HuH-7.5 (cell line): ENCODE results near the gene MRPL49.
"Not testable (repeated sequence)": the region's sequence is repeated elsewhere in the genome, so short reads cannot be mapped to it uniquely, and the experiment has no call there.

Experiments
- DNase-seq: peaks from one replicate; pipeline ENCODE4 v3.0.0; 2011; ENCODE audit warnings: low spot score

Gene MRPL49

GRCh38 chr11:65117206-65118096, 4.7 kb upstream of the MRPL49 start, which contains the start of gene ZNHIT2:
ZNHIT2 (minus strand) TSS chr11:65117701; CDS start chr11:65117653, 48 bp downstream.
- peak; percentile 76 for DNase-seq

GRCh38 chr11:65118097-65118837, 3.9 kb upstream of the MRPL49 start:
- no peak for DNase-seq

GRCh38 chr11:65118891-65119669, 3.0 kb upstream of the MRPL49 start:
- not testable (repeated sequence) for DNase-seq

- DNase-seq = no peak
Observed at GRCh38 chr11:65119670-65119995, 2.5 kb upstream of the MRPL49 start.

GRCh38 chr11:65120831-65121230, 1.3 kb upstream of the MRPL49 start:
- no peak for DNase-seq

GRCh38 chr11:65121447-65121864, 665 bp upstream of the MRPL49 start:
- no peak for DNase-seq

- DNase-seq = no peak
Observed at GRCh38 chr11:65124480-65125196, 2.5 kb downstream of the MRPL49 start.

GRCh38 chr11:65125197-65126056, 3.3 kb downstream of the MRPL49 start:
- DNase-seq = no peak

GRCh38 chr11:65126624-65127274, 4.6 kb downstream of the MRPL49 start:
- no peak for DNase-seq

- DNase-seq = no peak
Observed at GRCh38 chr11:65127473-65128181, 5.5 kb downstream of the MRPL49 start.

GRCh38 chr11:65128182-65129145, 6.3 kb downstream of the MRPL49 start:
- no peak for DNase-seq

- no peak for DNase-seq
Observed at GRCh38 chr11:65129649-65130441, 7.7 kb downstream of the MRPL49 start.

GRCh38 chr11:65130631-65131416, 8.7 kb downstream of the MRPL49 start:
- DNase-seq = no peak

GRCh38 chr11:65131417-65131776, 9.3 kb downstream of the MRPL49 start:
- no peak for DNase-seq

GRCh38 chr11:65131895-65132237, 9.7 kb downstream of the MRPL49 start:
- no peak for DNase-seq

GRCh38 chr11:65132238-65132987, 10.3 kb downstream of the MRPL49 start:
- no peak for DNase-seq
